Caco-2 (cell line): ENCODE results near the gene AGK. TPM values are rescaled to one million over a fixed set of nuclear protein-coding genes. Genes with fewer than 3 reads are reported as not detected.

Source experiments
- BruUV-seq: library from RNA; stranded (reverse); fragments of 400-500 nt; replicated peaks from 2 replicates; lab custom pipeline; 2021; lab: Mats Ljungman, UMichigan
- CTCF ChIA-PET: fragments of 300-600 bp; sonication (Branson Sonifier 250); formaldehyde crosslinking; loops from one replicate; lab custom pipeline; 2022; ENCODE audit warnings: antibody characterized with exemption; lab: Charles Lee
- POLR2A ChIA-PET: fragments of 300-600 bp; sonication (Branson Sonifier 250); formaldehyde crosslinking; loops from one replicate; lab custom pipeline; 2022; ENCODE audit warnings: antibody characterized with exemption; lab: Charles Lee
- DNase-seq, 2 experiments: peaks; one replicate each; pipeline versions ENCODE4 v3.0.0 to v3.0.0-alpha.2; 2020 to 2022
- H3K27me3 ChIP-seq: replicated peaks from 2 replicates; pipeline ENCODE4 v1.6.0; 2011; ENCODE audit warnings: low read length; ENCODE audit not compliant: control insufficient read depth, insufficient read depth
- H3K36me3 ChIP-seq: 2 replicates; pipeline ENCODE4 v1.5.1; 2011; ENCODE audit warnings: low read length; ENCODE audit not compliant: control insufficient read depth, insufficient read depth
- H3K4me1 ChIP-seq: fragments of 250-450 bp; sonication (Bioruptor Pico); 2 replicates; pipeline ENCODE4 v1.5.1; 2020; ENCODE audit warnings: mild to moderate bottlenecking
- H3K4me3 ChIP-seq: 2 replicates; pipeline ENCODE4 v1.5.1; 2011; ENCODE audit warnings: low read depth, mild to moderate bottlenecking, control low read depth, low read length
- H3K9me3 ChIP-seq: fragments of 250-450 bp; sonication (Bioruptor Pico); 2 replicates; pipeline ENCODE4 v1.5.1; 2020; ENCODE audit warnings: mild to moderate bottlenecking, moderate library complexity
- H3K27ac Mint-ChIP-seq: one replicate; pipeline ENCODE4 v1.8.0; 2022; ENCODE audit warnings: mixed read lengths; ENCODE audit not compliant: unreplicated experiment
- H3K27me3 Mint-ChIP-seq: one replicate; pipeline ENCODE4 v1.8.0; 2022; ENCODE audit warnings: mixed read lengths; ENCODE audit not compliant: insufficient read depth, unreplicated experiment
- H3K36me3 Mint-ChIP-seq: one replicate; pipeline ENCODE4 v1.8.0; 2022; ENCODE audit warnings: mild to moderate bottlenecking, mixed read lengths; ENCODE audit not compliant: insufficient read depth, unreplicated experiment
- H3K4me1 Mint-ChIP-seq: one replicate; pipeline ENCODE4 v1.8.0; 2022; ENCODE audit warnings: low read depth, mixed read lengths; ENCODE audit not compliant: unreplicated experiment
- H3K4me3 Mint-ChIP-seq: one replicate; pipeline ENCODE4 v1.8.0; 2022; ENCODE audit warnings: mild to moderate bottlenecking, moderate library complexity, mixed read lengths; ENCODE audit not compliant: unreplicated experiment
- H3K9me3 Mint-ChIP-seq: one replicate; pipeline ENCODE4 v1.8.0; 2022; ENCODE audit warnings: mixed read lengths; ENCODE audit not compliant: unreplicated experiment
- CTCF ChIP-seq, 2 experiments: fragments of 200-600 bp in 1 of 2; IDR thresholded peaks; 1 replicate in 1 of 2; 2 replicates in 1 of 2; pipeline versions ENCODE4 v1.5.1 to v1.8.0; 2011 to 2022; ENCODE audit warnings: antibody characterized with exemption in 1 of 2, control low read depth in 1 of 2, inconsistent platforms in 1 of 2, low read depth in 1 of 2, low read length in 1 of 2, mild to moderate bottlenecking in 1 of 2, moderate library complexity in 1 of 2; ENCODE audit not compliant: insufficient read depth in 1 of 2, severe bottlenecking in 1 of 2, unreplicated experiment in 1 of 2
- intact Hi-C: fragments of 100-400 bp; cut with micrococcal nuclease; formaldehyde crosslinking; loops from one replicate; pipeline ENCODE4 v1.10.0; 2022; ENCODE audit not compliant: unreplicated experiment
- total RNA-seq: library from RNA; stranded (reverse); gene quantifications from 2 replicates; pipeline ENCODE4 v1.2.3, GENCODE V29; 2022

The AGK gene
- total RNA-seq, 1 experiment from 2014 or later, result 32.3 TPM

GRCh38 chr7:141612861-141613260, 61.7 kb downstream of the AGK start:
- H3K27me3 ChIP-seq, result no peaks in the 10 kb centered on the region
- Mint-ChIP-seq H3K36me3 (no peaks in the 10 kb centered on the region), H3K4me3 (no peak overlapping the region), H3K9me3 (no peaks in the 10 kb centered on the region), H3K27me3 (no peaks in the 10 kb centered on the region), H3K4me1 (no peaks in the 10 kb centered on the region), H3K27ac (no peak overlapping the region)
- no peaks in the 10 kb centered on the region for H3K4me1 ChIP-seq
- no peaks in the 10 kb centered on the region for H3K9me3 ChIP-seq
- no peak overlapping the region for H3K4me3 ChIP-seq
- CTCF ChIA-PET, result no interaction called here
- TF ChIP-seq CTCF (IDR thresholded peaks at IDR 0.05; ENCODE audit: insufficient read depth in 1 of 2, low read depth in 1 of 2, low read length in 1 of 2, severe bottlenecking in 1 of 2, unreplicated experiment in 1 of 2), result no peak
- no TSS peak for BruUV-seq
- DNase-seq, result no peak
- intact Hi-C loops, result no loop called here
- H3K36me3 ChIP-seq, result no peaks in the 10 kb centered on the region
- POLR2A ChIA-PET, result no interaction called here

- H3K27me3 ChIP-seq, result no peaks in the 10 kb centered on the region
- Mint-ChIP-seq H3K27me3 (no peaks in the 10 kb centered on the region), H3K36me3 (peaks cover 3% of the 10 kb centered on the region), H3K9me3 (no peaks in the 10 kb centered on the region), H3K4me3 (no peak overlapping the region), H3K27ac (no peak overlapping the region), H3K4me1 (no peaks in the 10 kb centered on the region)
- H3K36me3 ChIP-seq, result no peaks in the 10 kb centered on the region
- ChIA-PET POLR2A (no interaction called here), CTCF (interaction anchor here (0.7 kb wide), 1 partner anchor 1569 kb away, joined by 5 read pairs; no protein-coding TSS in a partner anchor)
- H3K9me3 ChIP-seq, result no peaks in the 10 kb centered on the region
- DNase-seq, result no peak
- H3K4me1 ChIP-seq, result no peaks in the 10 kb centered on the region
- BruUV-seq, result no TSS peak
- no peak overlapping the region for H3K4me3 ChIP-seq
- TF ChIP-seq CTCF (IDR thresholded peaks at IDR 0.05; ENCODE audit: insufficient read depth in 1 of 2, low read depth in 1 of 2, low read length in 1 of 2, severe bottlenecking in 1 of 2, unreplicated experiment in 1 of 2), result no peak
- intact Hi-C loops, result no loop called here
Measured at GRCh38 chr7:141617280-141617679, 66.1 kb downstream of the AGK start.

GRCh38 chr7:141619745-141620144, 68.5 kb downstream of the AGK start:
- H3K4me1 ChIP-seq, result no peaks in the 10 kb centered on the region
- DNase-seq, result no peak
- H3K4me3 ChIP-seq, result no peak overlapping the region
- no peak for TF ChIP-seq CTCF (IDR thresholded peaks at IDR 0.05; ENCODE audit: insufficient read depth in 1 of 2, low read depth in 1 of 2, low read length in 1 of 2, severe bottlenecking in 1 of 2, unreplicated experiment in 1 of 2)
- intact Hi-C loops, result no loop called here
- ChIA-PET POLR2A (no interaction called here), CTCF (no interaction called here)
- H3K36me3 ChIP-seq, result no peaks in the 10 kb centered on the region; the same call in 1 of the 2 replicates
- H3K9me3 ChIP-seq, result no peaks in the 10 kb centered on the region
- Mint-ChIP-seq H3K27me3 (no peaks in the 10 kb centered on the region), H3K9me3 (no peaks in the 10 kb centered on the region), H3K27ac (no peak overlapping the region), H3K36me3 (peaks cover 19% of the 10 kb centered on the region), H3K4me3 (no peak overlapping the region), H3K4me1 (no peaks in the 10 kb centered on the region)
- no peaks in the 10 kb centered on the region for H3K27me3 ChIP-seq
- BruUV-seq, result no TSS peak
